ENCODE results near the gene NDUFAF8.

DNA sequence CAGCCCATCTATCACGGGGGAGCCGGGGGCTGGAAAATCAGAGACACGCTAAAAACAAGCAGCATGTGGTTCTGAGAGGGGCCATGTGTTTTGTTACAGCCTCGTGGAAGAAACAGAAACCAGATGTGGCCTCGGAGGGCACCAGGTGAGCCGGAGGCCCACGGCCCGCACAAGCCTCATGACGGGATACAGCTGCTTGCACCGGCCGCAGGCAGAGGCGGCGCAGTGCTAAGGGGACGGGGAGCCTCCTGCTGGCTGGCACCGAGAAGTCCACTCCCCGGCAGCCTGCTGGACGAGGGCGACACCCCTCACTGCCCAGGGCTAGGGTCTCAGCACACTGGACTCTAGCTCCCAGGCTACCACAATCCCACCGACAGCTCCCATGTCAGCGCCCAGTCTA, 19.2 kb downstream of the NDUFAF8 start:
- no peak for TF ChIP-seq EZH2 (IDR thresholded peaks at IDR 0.05; ENCODE audit: borderline replicate concordance, low read depth, low read length, poor library complexity, severe bottlenecking)
- TF ChIP-seq CTCF (conservative IDR thresholded peaks at IDR 0.05; ENCODE audit: low read depth, low read length) = no peak
